ENCODE results near the gene GFER. TPM values are rescaled to one million over a fixed set of nuclear protein-coding genes. Genes with fewer than 3 reads are reported as not detected.

The GFER gene
- total and polyA plus RNA-seq, 9 of the 15 experiments (the other 6 are each of a cell fraction or from before 2014, with no cell fraction given), result 4.3 to 53.7 (median 19.8) TPM

DNA sequence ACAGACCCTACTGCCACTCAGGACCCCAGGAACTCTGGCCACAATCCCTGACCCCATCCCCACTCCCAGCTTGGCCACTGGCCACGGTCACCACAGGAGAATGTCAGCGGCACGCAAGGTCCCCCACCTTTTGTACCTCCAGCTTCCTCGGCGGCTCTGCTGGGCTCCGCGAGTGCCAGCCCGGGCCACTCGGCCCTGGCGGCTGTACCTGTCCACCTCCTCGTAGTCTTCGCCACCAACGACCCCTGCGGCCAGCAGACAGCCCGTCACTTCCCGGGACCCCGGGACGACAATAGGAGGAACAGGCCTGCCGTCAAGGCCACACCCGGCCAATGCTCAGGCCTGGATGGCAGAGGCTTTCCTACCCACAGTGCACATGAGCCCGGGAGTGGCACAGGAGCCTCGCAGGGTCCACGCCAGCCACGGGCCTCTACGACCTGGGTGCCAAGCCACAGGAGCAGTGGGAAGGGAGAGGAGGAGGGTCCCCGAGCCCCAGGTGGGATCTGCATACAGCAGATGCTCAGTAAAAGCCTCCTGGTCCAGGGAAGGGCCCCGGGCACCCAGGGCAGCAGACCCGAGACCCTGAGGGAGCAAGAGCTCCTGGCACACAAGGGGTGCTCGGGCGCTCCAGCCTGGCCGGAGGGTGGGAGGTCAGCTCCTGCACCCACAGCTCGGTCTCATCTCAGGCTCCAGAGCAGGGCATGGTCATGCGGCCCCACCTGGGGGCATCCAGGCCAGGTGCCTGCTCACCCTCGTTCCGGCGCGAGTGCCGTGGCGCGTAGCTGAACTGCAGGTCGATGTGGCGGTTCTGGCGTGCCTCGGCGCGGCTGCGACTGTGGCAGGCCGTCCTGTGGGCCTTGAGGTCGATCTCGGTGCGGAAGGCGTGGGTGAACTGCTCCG, 17.7 kb downstream of the GFER start:
- Histone ChIP-seq H3K36me3 (ENCODE audit: control insufficient read depth, insufficient read depth, low read length) (peaks cover 95% of the 10 kb centered on the region), H3K27me3 (ENCODE audit: control insufficient read depth in 2 of 2, insufficient read depth in 2 of 2, low read length in 2 of 2) (no peaks in the 10 kb centered on the region), H3K79me2 (ENCODE audit: control insufficient read depth, insufficient read depth, low read length) (peaks cover 45% of the 10 kb centered on the region), H3K9me3 (replicated peaks; ENCODE audit: control insufficient read depth, insufficient read depth, low read depth, low read length) (no peaks in the 10 kb centered on the region), H3K27ac (ENCODE audit: extremely low read depth, low read depth, low read length) (no peak overlapping the region), H3K4me3 (no peak overlapping the region), H3K4me1 (replicated peaks in 1 of 2; ENCODE audit: control insufficient read depth in 2 of 2, insufficient read depth in 2 of 2, low read length in 2 of 2) (peaks cover 7 to 80% of the 10 kb centered on the region in 2 experiments), H4K20me1 (replicated peaks; ENCODE audit: control insufficient read depth, insufficient read depth, low read length) (peaks cover 23% of the 10 kb centered on the region), H3K9ac (ENCODE audit: insufficient read depth in 1 of 2, low read depth in 2 of 2, low read length in 2 of 2) (peak overlapping the region in 1 of 2 experiments; percentile 43; a peak in 1 of 4 replicates), H3K4me2 (ENCODE audit: insufficient read depth, low read length) (no peak overlapping the region), H3K9me1 (ENCODE audit: control insufficient read depth, insufficient read depth, low read length) (peaks cover 9% of the 10 kb centered on the region), H2AFZ (ENCODE audit: low read depth, low read length) (no peak overlapping the region)
- in situ Hi-C loops (cut with MboI) (no loop called here), intact Hi-C loops (cut with micrococcal nuclease) (no loop called here)
- ATAC-seq (no peak), DNase-seq (ENCODE audit: extremely low read depth in 1 of 4, low spot score in 3 of 4) (no peak), FAIRE-seq (no peak)
- WGBS (ENCODE audit: insufficient coverage, low coverage, missing lambda C conversion rate), result 97% methylated on average over 40 of the region's 53 CpGs
- TF ChIP-seq RBFOX2 (IDR thresholded peaks at IDR 0.05; ENCODE audit: low read depth, low read length), result peak; percentile 46
- peak; percentile 54 for TF ChIP-seq POLR2G (IDR thresholded peaks at IDR 0.05; ENCODE audit: low read depth, low read length)
- no peak for TF ChIP-seq TAL1 (IDR thresholded peaks at IDR 0.05)
- CTCF ChIA-PET (ENCODE audit: low intra/inter-chr PET ratio), result no interaction called here
- BruUV-seq (replicated peaks), result no TSS peak
- POLR2A ChIA-PET, result interaction anchor here (0.7 kb wide), 1 partner anchor 154 kb away, joined by 4 read pairs; the partner anchor contains the start of gene TRAF7
